Naive thymus-derived CD4-positive, alpha-beta T cell (primary cell): ENCODE results near the gene ACER3. TPM values are rescaled to one million over a fixed set of nuclear protein-coding genes. Genes with fewer than 3 reads are reported as not detected.
"Not testable (repeated sequence)": the region's sequence is repeated elsewhere in the genome, so short reads cannot be mapped to it uniquely, and the experiment has no call there.

Experiments
- ATAC-seq: fragments of 150-1000 bp; cut with Tn5 transposase; 2 replicates; pipeline ENCODE4 v1.10.0; 2021; ENCODE audit warnings: mild to moderate bottlenecking, moderate library complexity
- CTCF ChIA-PET: fragments of 350-600 bp; sonication (Branson Sonifier 250); formaldehyde crosslinking; loops from one replicate; lab custom pipeline; 2021; ENCODE audit warnings: antibody characterized with exemption; lab: Charles Lee
- POLR2A ChIA-PET: fragments of 350-600 bp; sonication (Branson Sonifier 250); formaldehyde crosslinking; loops from one replicate; lab custom pipeline; 2021; ENCODE audit warnings: antibody characterized with exemption, inconsistent platforms; lab: Charles Lee
- DNase-seq, 9 donors: peaks; one replicate each; pipeline versions ENCODE4 v3.0.0 to v3.0.0-alpha.2; 2020 to 2022; ENCODE audit warnings: mixed read lengths in 1 of 9
- H3K27ac ChIP-seq: one replicate; pipeline ENCODE4 v1.7.0; 2013; ENCODE audit warnings: mild to moderate bottlenecking, low read depth, low read length, moderate library complexity
- H3K27me3 ChIP-seq, 2 donors: one replicate each; pipeline ENCODE4 v1.7.0; 2013; ENCODE audit warnings: low read length in 2 of 2, mild to moderate bottlenecking in 2 of 2, moderate library complexity in 2 of 2; ENCODE audit not compliant: control insufficient read depth in 2 of 2, insufficient read depth in 2 of 2
- H3K36me3 ChIP-seq, 3 experiments: 1 replicate in 2 of 3; 2 replicates in 1 of 3; pipeline ENCODE4 v1.7.0; 2013; ENCODE audit warnings: low read length in 3 of 3, mild to moderate bottlenecking in 3 of 3, moderate library complexity in 1 of 3; ENCODE audit not compliant: insufficient read depth in 3 of 3, control insufficient read depth in 2 of 3
- H3K4me1 ChIP-seq, 2 donors: one replicate each; pipeline ENCODE4 v1.7.0; 2013; ENCODE audit warnings: low read length in 2 of 2, mild to moderate bottlenecking in 2 of 2, moderate library complexity in 1 of 2; ENCODE audit not compliant: control insufficient read depth in 2 of 2, insufficient read depth in 2 of 2
- H3K4me3 ChIP-seq: 2 replicates; pipeline ENCODE4 v1.7.0; 2013; ENCODE audit warnings: mild to moderate bottlenecking, low read length
- H3K9me3 ChIP-seq, 3 experiments: 1 replicate in 2 of 3; 2 replicates in 1 of 3; pipeline ENCODE4 v1.7.0; 2013; ENCODE audit warnings: low read length in 3 of 3; ENCODE audit not compliant: control insufficient read depth in 2 of 3
- H3K27ac Mint-ChIP-seq, 9 donors: one replicate each; pipeline ENCODE4 v1.8.0; 2020 to 2022; ENCODE audit warnings: mixed read lengths in 9 of 9, mild to moderate bottlenecking in 8 of 9, moderate library complexity in 5 of 9, inconsistent platforms in 2 of 9
- H3K27me3 Mint-ChIP-seq, 5 donors: one replicate each; pipeline ENCODE4 v1.8.0; 2021 to 2022; ENCODE audit warnings: mixed read lengths in 5 of 5, mild to moderate bottlenecking in 1 of 5
- H3K36me3 Mint-ChIP-seq, 5 donors: one replicate each; pipeline ENCODE4 v1.8.0; 2020 to 2022; ENCODE audit warnings: mixed read lengths in 5 of 5, mild to moderate bottlenecking in 3 of 5, inconsistent platforms in 1 of 5
- H3K4me1 Mint-ChIP-seq, 7 donors: one replicate each; pipeline ENCODE4 v1.8.0; 2020 to 2022; ENCODE audit warnings: mixed read lengths in 7 of 7, mild to moderate bottlenecking in 3 of 7, inconsistent platforms in 1 of 7
- H3K4me3 Mint-ChIP-seq, 10 donors: one replicate each; pipeline ENCODE4 v1.8.0; 2020 to 2022; ENCODE audit warnings: mild to moderate bottlenecking in 10 of 10, mixed read lengths in 10 of 10, moderate library complexity in 6 of 10, inconsistent platforms in 2 of 10
- H3K9me3 Mint-ChIP-seq, 11 donors: one replicate each; pipeline ENCODE4 v1.8.0; 2020 to 2022; ENCODE audit warnings: mixed read lengths in 11 of 11, mild to moderate bottlenecking in 4 of 11, inconsistent platforms in 1 of 11, moderate library complexity in 1 of 11
- intact Hi-C, 2 donors: fragments of 100-400 bp; cut with micrococcal nuclease; formaldehyde crosslinking; loops; one replicate each; pipeline ENCODE4 v1.15.1; 2023
- polyA plus RNA-seq, 2 donors: library from polyadenylated mRNA; unstranded; fragments of 300-500 nt; fragmentation: Illumina TruSeq; gene quantifications; one replicate each; pipeline ENCODE4 v1.2.3, GENCODE V29; 2021
- total RNA-seq, 6 experiments: library from RNA in 5 of 6; stranded (reverse) in 5 of 6; gene quantifications; 1 replicate in 5 of 6; 2 replicates in 1 of 6; pipeline ENCODE4 v1.2.3 and lab custom pipeline; 2021 to 2026

Gene ACER3
- total and polyA plus RNA-seq, 7 experiments from 2014 or later = 4.7 to 15.2 (median 9.0) TPM

DNA sequence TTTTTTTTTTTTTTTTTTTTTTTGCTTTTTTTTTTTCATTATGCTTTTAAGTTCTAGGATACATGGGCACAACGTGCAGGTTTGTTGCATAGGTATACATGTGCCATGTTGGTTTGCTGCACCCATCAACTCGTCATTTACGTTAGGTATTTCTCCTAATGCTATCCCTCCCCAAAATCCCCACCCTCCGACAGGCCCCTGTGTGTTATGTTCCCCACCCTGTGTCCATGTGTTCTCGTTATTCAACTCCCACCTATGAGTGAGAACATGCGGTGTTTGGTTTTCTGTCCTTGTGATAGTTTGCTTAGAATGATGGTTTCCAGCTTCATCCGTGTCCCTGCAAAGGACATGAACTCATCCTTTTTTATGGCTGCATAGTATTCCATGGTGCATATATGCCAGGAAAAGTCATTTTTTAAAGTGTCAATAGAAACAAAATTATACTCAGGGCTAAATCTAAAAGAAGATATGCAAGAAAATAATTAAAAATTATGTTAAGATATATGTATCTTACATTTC lies 187.3 kb downstream of the ACER3 start:
- ATAC-seq, H3K36me3 ChIP-seq, H3K36me3 Mint-ChIP-seq, H3K9me3 Mint-ChIP-seq, H3K27ac ChIP-seq, H3K4me3 ChIP-seq, H3K27me3 ChIP-seq, H3K9me3 ChIP-seq: not testable (repeated sequence)
- intact Hi-C loops = loop anchor here (1.0 to 10.0 kb wide), 23 partner anchors 18 to 1524 kb away; partner anchors contain the start of genes CAPN5 (in 2 of the 2), AAMDC (in 1 of the 2), CLNS1A (in 1 of the 2) and INTS4 (in 1 of the 2)
- Mint-ChIP-seq H3K4me3 (peak overlapping the region in 1 of 10 donors; percentile 60), H3K27me3 (peaks cover 4 to 25% (median 7%) of the 10 kb centered on the region in 5 donors), H3K4me1 (peaks cover 6 to 17% (median 12%) of the 10 kb centered on the region in 7 donors), H3K27ac (peak overlapping the region in 2 of 9 donors; percentile 36 to 43)
- ChIA-PET CTCF (interaction anchor here (0.6 to 3.3 kb wide), 11 partner anchors 11 to 424 kb away, joined by 3 to 58 read pairs (median 3); no protein-coding TSS in a partner anchor), POLR2A (interaction anchor here (1.1 to 2.6 kb wide), 4 partner anchors 18 to 43 kb away, joined by 3 to 8 read pairs (median 6); no protein-coding TSS in a partner anchor)
- H3K4me1 ChIP-seq = peaks cover 4 to 14% of the 10 kb centered on the region in 2 donors
- DNase-seq = peak in 2 of 9 donors; percentile 13 to 18

- Mint-ChIP-seq H3K27ac (no peak overlapping the region), H3K27me3 (peaks cover 1 to 24% (median 4%) of the 10 kb centered on the region in 5 donors), H3K4me1 (peaks cover 6 to 17% (median 12%) of the 10 kb centered on the region in 7 donors), H3K4me3 (no peak overlapping the region), H3K36me3 (no peaks in the 10 kb centered on the region), H3K9me3 (peaks cover 0 to 1% (median 0%) of the 10 kb centered on the region in 11 donors)
- Histone ChIP-seq H3K4me1 (peaks cover 4 to 14% of the 10 kb centered on the region in 2 donors), H3K36me3 (no peaks in the 10 kb centered on the region), H3K4me3 (no peak overlapping the region), H3K9me3 (no peaks in the 10 kb centered on the region), H3K27ac (no peak overlapping the region), H3K27me3 (no peaks in the 10 kb centered on the region)
- ATAC-seq (no peak), DNase-seq (no peak)
- ChIA-PET CTCF (interaction anchor here (0.8 to 3.3 kb wide), 3 partner anchors 34 to 43 kb away, joined by 3 to 58 read pairs (median 3); no protein-coding TSS in a partner anchor), POLR2A (interaction anchor here (2.6 kb wide), 1 partner anchor 33 kb away, joined by 8 read pairs; no protein-coding TSS in a partner anchor)
- intact Hi-C loops = loop anchor here (5.0 to 10.0 kb wide), 9 partner anchors 317 to 1523 kb away; partner anchors contain the start of genes CLNS1A (in 1 of the 2), INTS4 (in 1 of the 2), NARS2 (in 1 of the 2) and PAK1 (in 1 of the 2)
Observed at GRCh38 chr11:77049026-77049425, 188.3 kb downstream of the ACER3 start.

DNA sequence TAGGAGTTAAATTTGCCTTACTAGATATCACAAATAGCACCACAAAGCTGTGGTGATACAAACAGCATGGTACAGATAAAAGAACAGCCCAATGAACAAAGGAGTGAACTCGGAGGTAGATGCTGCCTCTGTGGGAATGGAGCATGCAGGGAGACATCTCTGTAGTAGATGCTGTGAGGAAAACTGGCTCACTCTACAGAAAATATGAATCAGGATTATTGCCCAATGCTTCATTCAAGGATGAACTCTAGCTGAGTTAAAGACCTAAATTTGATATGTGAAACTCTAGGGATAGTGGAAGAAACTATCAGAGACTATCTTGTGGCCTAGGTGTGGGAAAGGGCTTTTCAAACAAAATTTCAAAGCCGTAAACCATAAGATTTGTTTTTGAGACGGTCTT lies 190.8 kb downstream of the ACER3 start:
- CTCF ChIA-PET = interaction anchor here (0.5 to 1.5 kb wide), 3 partner anchors 14 to 40 kb away, joined by 3 to 6 read pairs (median 4); no protein-coding TSS in a partner anchor
- H3K27ac ChIP-seq = no peak overlapping the region
- ATAC-seq (no peak), DNase-seq (no peak)
- H3K4me3 ChIP-seq = no peak overlapping the region
- Mint-ChIP-seq H3K27me3 (peaks cover 0 to 3% (median 0%) of the 10 kb centered on the region in 5 donors), H3K36me3 (no peaks in the 10 kb centered on the region), H3K9me3 (peaks cover 0 to 16% (median 4%) of the 10 kb centered on the region in 11 donors), H3K4me3 (no peak overlapping the region), H3K27ac (no peak overlapping the region), H3K4me1 (peaks cover 4 to 9% (median 7%) of the 10 kb centered on the region in 7 donors)
- POLR2A ChIA-PET = no interaction called here
- intact Hi-C loops = no loop called here
- peaks cover 4 to 5% of the 10 kb centered on the region in 2 donors for H3K4me1 ChIP-seq
- H3K9me3 ChIP-seq = peaks cover 0 to 7% (median 0%) of the 10 kb centered on the region in 3 experiments
- H3K27me3 ChIP-seq = no peaks in the 10 kb centered on the region
- no peaks in the 10 kb centered on the region for H3K36me3 ChIP-seq

DNA sequence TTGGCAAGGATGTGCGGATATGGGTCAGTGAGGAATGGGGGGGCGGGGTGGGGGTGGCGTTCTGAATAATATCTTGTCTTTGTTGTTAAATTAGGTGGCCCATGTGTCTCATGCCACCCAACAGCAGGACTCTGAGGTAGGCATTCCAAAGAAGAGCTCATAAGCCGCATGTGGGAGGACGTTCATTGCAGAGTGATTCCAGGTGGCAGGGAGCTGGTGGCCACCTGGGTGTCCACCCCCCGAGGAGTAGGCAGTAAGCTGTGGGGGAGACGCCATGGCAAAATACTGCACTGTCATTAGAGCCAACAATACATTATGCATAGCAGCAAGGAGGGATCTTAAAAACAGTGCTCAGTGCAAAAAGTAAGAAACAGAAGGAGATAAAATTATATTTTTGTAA lies 191.8 kb downstream of the ACER3 start:
- no peak for DNase-seq
- Histone ChIP-seq H3K9me3 (peaks cover 0 to 13% (median 0%) of the 10 kb centered on the region in 3 experiments), H3K36me3 (no peaks in the 10 kb centered on the region), H3K27me3 (no peaks in the 10 kb centered on the region), H3K27ac (no peak overlapping the region), H3K4me3 (no peak overlapping the region), H3K4me1 (no peaks in the 10 kb centered on the region)
- Mint-ChIP-seq H3K9me3 (peaks cover 0 to 27% (median 9%) of the 10 kb centered on the region in 11 donors), H3K4me3 (no peak overlapping the region), H3K36me3 (no peaks in the 10 kb centered on the region), H3K27ac (no peak overlapping the region), H3K4me1 (peaks cover 0 to under 1% (median 0%) of the 10 kb centered on the region in 7 donors), H3K27me3 (no peaks in the 10 kb centered on the region)
- ChIA-PET CTCF (interaction anchor here (1.0 kb wide), 1 partner anchor 133 kb away, joined by 3 read pairs; no protein-coding TSS in a partner anchor), POLR2A (no interaction called here)
- ATAC-seq = no peak
- intact Hi-C loops = no loop called here

GRCh38 chr11:77053217-77054015 lies 192.7 kb downstream of the ACER3 start:
- Mint-ChIP-seq H3K4me3 (no peak overlapping the region), H3K9me3 (peaks cover 0 to 29% (median 9%) of the 10 kb centered on the region in 11 donors), H3K4me1 (no peaks in the 10 kb centered on the region), H3K27ac (no peak overlapping the region), H3K27me3 (peaks cover 0 to under 1% (median 0%) of the 10 kb centered on the region in 5 donors), H3K36me3 (no peaks in the 10 kb centered on the region)
- POLR2A ChIA-PET = no interaction called here
- ATAC-seq (no peak), DNase-seq (no peak)
- intact Hi-C loops = no loop called here
- Histone ChIP-seq H3K36me3 (no peaks in the 10 kb centered on the region), H3K27ac (no peak overlapping the region), H3K4me3 (no peak overlapping the region), H3K27me3 (no peaks in the 10 kb centered on the region), H3K9me3 (peaks cover 0 to 13% (median 0%) of the 10 kb centered on the region in 3 experiments), H3K4me1 (no peaks in the 10 kb centered on the region)
- CTCF ChIA-PET = interaction anchor here (1.0 to 1.2 kb wide), 2 partner anchors 38 to 134 kb away, joined by 3 to 8 read pairs; no protein-coding TSS in a partner anchor

- intact Hi-C loops = no loop called here
- POLR2A ChIA-PET = no interaction called here
- no peak overlapping the region for H3K4me3 Mint-ChIP-seq
Observed at GRCh38 chr11:77054084-77054483, 193.4 kb downstream of the ACER3 start.

More at GRCh38 chr11:77054084-77054483, 193.4 kb downstream of the ACER3 start:
- H3K4me3 ChIP-seq = no peak overlapping the region
- H3K27me3 Mint-ChIP-seq = peaks cover 0 to 6% (median 0%) of the 10 kb centered on the region in 5 donors
- DNase-seq (no peak), ATAC-seq (no peak)
- H3K36me3 ChIP-seq = no peaks in the 10 kb centered on the region
- peaks cover 0 to 13% (median 0%) of the 10 kb centered on the region in 3 experiments for H3K9me3 ChIP-seq
- peaks cover 0 to 29% (median 9%) of the 10 kb centered on the region in 11 donors for H3K9me3 Mint-ChIP-seq
- H3K36me3 Mint-ChIP-seq = no peaks in the 10 kb centered on the region
- no peaks in the 10 kb centered on the region for H3K4me1 ChIP-seq
- no peak overlapping the region for H3K27ac ChIP-seq
- no peak overlapping the region for H3K27ac Mint-ChIP-seq
- no peaks in the 10 kb centered on the region for H3K4me1 Mint-ChIP-seq
- CTCF ChIA-PET = interaction anchor here (1.2 kb wide), 1 partner anchor 37 kb away, joined by 8 read pairs; no protein-coding TSS in a partner anchor
- H3K27me3 ChIP-seq = no peaks in the 10 kb centered on the region
